Duodenal mucosa (tissue), 2 donors: ENCODE data around the gene RNF126.
A peak's percentile ranks its signal among the peaks of the same experiment; 100 is the strongest.
"Not testable (repeated sequence)": the region's sequence is repeated elsewhere in the genome, so short reads cannot be mapped to it uniquely, and the experiment has no call there.

ENCODE experiments used
- H3K27ac ChIP-seq: one replicate; pipeline ENCODE4 v1.7.0; 2013; ENCODE audit warnings: low read depth, low read length
- H3K27me3 ChIP-seq, 2 donors: one replicate each; pipeline ENCODE4 v1.7.0; 2013; ENCODE audit warnings: low read length in 2 of 2, control low read depth in 1 of 2; ENCODE audit not compliant: insufficient read depth in 2 of 2, control insufficient read depth in 1 of 2
- H3K36me3 ChIP-seq, 2 donors: one replicate each; pipeline ENCODE4 v1.7.0; 2013; ENCODE audit warnings: low read length in 2 of 2, control low read depth in 1 of 2; ENCODE audit not compliant: insufficient read depth in 2 of 2, control insufficient read depth in 1 of 2
- H3K4me1 ChIP-seq, 2 donors: one replicate each; pipeline ENCODE4 v1.7.0; 2013; ENCODE audit warnings: low read length in 2 of 2, control low read depth in 1 of 2; ENCODE audit not compliant: insufficient read depth in 2 of 2, control insufficient read depth in 1 of 2
- H3K4me3 ChIP-seq, 2 donors: one replicate each; pipeline ENCODE4 v1.7.0; 2013; ENCODE audit warnings: low read length in 2 of 2, low read depth in 1 of 2
- H3K9ac ChIP-seq, 2 donors: one replicate each; pipeline ENCODE4 v1.7.0; 2013; ENCODE audit warnings: low read length in 2 of 2, low read depth in 1 of 2
- H3K9me3 ChIP-seq, 2 donors: one replicate each; pipeline ENCODE4 v1.7.0; 2013; ENCODE audit warnings: low read length in 2 of 2, control low read depth in 1 of 2; ENCODE audit not compliant: control insufficient read depth in 1 of 2

Gene RNF126

DNA sequence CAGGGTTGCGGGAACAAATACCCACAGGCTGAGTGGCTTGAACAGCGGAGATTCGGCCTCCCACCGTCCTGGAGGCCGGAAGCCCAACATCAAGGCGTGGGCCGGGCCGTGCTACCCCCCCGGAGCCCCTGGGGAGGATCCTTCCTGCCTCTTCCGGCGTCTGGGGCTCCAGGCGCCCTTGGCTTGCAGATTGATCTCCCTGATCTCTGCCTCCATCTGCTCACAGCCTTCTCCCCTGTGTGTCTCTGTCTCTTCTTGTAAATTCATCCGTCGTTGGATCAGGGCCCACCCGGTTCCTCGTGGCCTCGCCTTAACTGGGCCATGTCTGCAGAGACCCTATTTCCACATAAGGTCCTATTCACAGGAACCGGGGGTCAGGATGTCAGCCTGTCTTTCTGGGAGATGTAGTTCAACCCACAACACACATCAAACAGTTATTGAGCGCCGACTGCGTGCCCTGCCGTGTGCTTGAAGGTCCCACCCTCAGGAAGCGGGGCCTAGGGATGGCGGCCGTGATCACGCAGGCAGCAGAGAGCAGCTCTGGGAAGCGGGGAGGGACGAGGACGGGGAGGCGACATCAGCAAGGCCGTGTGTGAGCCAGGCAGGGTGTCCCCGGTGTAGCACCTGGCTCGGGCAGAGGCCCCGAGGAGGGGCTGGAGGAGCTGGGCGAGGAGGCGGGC, 52.1 kb downstream of the RNF126 start:
- Histone ChIP-seq H3K4me1 (peaks cover 8 to 9% of the 10 kb centered on the region in 2 donors), H3K9ac (peak overlapping the region in 1 of 2 donors; percentile 49), H3K36me3 (no peaks in the 10 kb centered on the region), H3K27ac (no peak overlapping the region), H3K27me3 (peaks cover 7 to 13% of the 10 kb centered on the region in 2 donors), H3K4me3 (peak overlapping the region; percentile 31 to 46), H3K9me3 (no peaks in the 10 kb centered on the region)

DNA sequence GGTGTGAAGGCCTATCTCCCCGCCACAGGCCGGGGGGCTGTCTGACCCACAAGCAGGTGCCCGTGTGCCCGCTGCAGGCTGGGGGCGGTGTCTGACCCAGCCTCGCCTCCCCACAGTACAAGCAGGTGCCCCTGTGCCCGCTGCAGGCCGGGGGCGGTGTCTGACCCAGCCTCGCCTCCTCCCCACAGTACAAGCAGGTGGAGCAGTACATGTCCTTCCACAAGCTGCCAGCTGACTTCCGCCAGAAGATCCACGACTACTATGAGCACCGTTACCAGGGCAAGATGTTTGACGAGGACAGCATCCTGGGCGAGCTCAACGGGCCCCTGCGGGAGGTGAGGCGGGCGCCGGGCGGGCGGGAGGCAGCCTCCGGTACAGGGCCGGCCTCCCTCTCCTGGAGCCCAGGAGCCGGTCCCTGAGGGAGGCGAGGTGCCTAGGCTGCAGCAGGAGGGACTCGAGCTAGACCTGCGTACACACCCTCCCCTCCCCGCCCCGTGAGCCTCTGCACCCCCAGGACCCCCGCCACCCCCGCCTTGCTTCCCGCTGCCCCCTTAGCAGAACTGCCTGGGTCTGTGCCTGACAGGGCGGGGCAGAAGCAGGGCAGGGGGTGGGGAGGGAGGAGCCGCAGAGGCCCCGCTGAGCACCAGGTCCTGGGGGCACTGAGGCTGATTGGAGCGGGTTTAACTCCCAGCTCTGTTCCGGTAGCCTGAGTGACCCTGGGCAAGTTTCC, 52.8 kb downstream of the RNF126 start:
- Histone ChIP-seq H3K9me3 (no peaks in the 10 kb centered on the region), H3K4me1 (peaks cover 8 to 9% of the 10 kb centered on the region in 2 donors), H3K9ac (peak overlapping the region in 1 of 2 donors; percentile 49), H3K27me3 (peaks cover 7 to 13% of the 10 kb centered on the region in 2 donors), H3K4me3 (peak overlapping the region; percentile 31 to 46), H3K36me3 (no peaks in the 10 kb centered on the region), H3K27ac (no peak overlapping the region)

DNA sequence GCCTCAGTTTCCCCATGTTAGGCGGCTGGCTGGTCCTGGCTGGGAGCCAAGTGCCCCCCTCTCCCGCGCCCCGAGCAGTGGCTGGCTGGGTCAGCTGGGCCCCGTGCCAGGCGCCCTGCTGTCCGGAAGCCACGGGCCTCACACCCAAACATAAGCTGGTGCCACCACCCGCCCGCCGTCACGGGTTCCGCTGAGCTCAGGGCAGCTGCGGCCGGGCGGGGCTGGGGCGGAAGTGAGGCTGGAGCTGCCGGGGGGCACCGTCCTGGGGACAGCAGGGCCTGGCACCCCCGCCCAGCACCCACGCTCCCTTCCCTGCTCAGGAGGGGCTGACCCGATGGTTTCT, 54.0 kb downstream of the RNF126 start:
- peaks cover 8 to 9% of the 10 kb centered on the region in 2 donors for H3K4me1 ChIP-seq
- H3K27me3 ChIP-seq = peaks cover 7 to 13% of the 10 kb centered on the region in 2 donors
- H3K36me3 ChIP-seq = no peaks in the 10 kb centered on the region
- H3K4me3 ChIP-seq = no peak overlapping the region
- no peak overlapping the region for H3K9ac ChIP-seq
- no peaks in the 10 kb centered on the region for H3K9me3 ChIP-seq
- H3K27ac ChIP-seq = no peak overlapping the region

DNA sequence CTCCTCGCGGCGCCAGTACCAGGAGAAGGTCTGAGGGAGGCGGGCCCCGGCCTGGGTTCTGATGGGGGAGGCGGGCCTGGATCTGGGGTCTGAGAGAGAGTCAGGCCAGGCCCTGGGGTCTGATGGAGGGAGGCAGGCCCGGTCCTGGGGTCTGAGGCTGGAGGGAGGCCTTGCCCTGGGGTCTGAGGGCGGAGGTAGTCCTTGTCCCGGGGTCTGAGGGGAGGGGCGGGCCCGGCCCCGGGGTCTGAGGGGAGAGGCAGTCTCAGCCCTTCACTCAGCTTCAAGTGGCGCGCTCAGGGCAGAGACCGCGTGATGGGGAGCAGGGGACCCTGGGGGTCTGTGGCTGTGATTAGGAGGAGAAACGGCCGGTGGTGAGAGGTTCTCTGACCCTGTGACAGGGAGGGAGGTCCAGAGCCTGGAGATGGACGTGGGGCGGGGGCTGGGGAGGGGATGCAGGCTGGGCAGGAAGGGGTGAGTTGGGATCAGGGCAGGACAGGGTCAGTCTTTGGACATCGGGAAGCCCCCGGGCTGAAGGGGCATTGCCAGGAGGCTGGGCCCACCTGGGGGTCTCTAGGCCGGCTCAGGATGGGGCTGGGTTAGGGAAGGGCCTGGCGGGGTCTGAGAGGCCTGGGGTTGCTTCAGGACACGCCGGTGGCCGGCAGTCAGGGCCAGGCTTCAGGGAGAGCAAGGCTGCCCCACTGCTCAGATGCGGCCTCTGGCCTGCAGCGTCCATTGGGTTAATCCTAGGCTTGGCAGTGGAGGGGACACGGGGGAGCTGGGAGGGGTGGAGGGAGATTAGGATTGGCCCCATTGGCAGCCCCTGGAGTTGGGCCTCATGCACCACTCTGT, 54.6 kb downstream of the RNF126 start:
- H3K9ac ChIP-seq = no peak overlapping the region
- H3K4me1 ChIP-seq = peaks cover 8 to 9% of the 10 kb centered on the region in 2 donors
- no peak overlapping the region for H3K4me3 ChIP-seq
- H3K9me3 ChIP-seq = no peaks in the 10 kb centered on the region
- no peaks in the 10 kb centered on the region for H3K36me3 ChIP-seq
- H3K27ac ChIP-seq = no peak overlapping the region
- peaks cover 7 to 13% of the 10 kb centered on the region in 2 donors for H3K27me3 ChIP-seq

DNA sequence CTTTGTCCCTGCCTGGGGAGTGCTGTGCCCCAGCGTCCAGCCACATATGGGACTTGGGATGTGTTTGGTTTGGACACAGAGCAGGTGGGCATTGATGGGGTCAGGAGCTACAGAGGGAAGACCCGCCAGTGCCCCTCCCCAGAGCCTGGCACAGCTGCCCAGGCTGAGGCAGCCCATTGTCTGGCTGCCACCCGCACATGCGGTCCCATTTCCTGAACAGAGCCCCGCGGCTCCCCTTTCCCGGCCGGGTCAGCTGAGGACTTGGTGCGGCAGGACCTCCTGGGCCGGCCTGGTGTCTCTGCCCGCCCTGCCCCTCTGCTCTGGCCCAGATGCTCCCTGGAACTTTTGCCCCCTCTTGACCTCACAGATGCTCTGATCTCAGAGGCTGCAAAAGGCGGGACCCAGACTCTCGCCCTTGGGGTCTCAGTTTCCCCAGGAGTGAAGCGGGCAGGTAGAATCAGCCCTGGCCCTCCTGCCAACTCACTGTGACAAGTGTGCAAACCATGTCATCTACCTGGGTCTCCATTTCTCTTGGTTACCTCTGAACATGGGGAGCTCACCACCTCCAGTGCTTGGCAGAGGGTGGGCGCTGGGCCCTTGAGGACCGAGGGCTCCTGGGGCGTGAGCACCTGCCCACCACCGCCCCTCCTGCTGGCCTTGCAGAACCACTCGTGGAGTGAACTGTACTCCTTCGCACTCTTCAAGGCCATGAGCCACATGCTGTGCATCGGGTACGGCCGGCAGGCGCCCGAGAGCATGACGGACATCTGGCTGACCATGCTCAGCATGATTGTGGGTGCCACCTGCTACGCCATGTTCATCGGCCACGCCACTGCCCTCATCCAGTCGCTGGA, 55.5 kb downstream of the RNF126 start:
- H3K36me3 ChIP-seq = no peaks in the 10 kb centered on the region
- H3K4me3 ChIP-seq = no peak overlapping the region
- no peak overlapping the region for H3K27ac ChIP-seq
- H3K4me1 ChIP-seq = peaks cover 8 to 9% of the 10 kb centered on the region in 2 donors
- peaks cover 7 to 13% of the 10 kb centered on the region in 2 donors for H3K27me3 ChIP-seq
- H3K9me3 ChIP-seq = no peaks in the 10 kb centered on the region
- no peak overlapping the region for H3K9ac ChIP-seq

DNA sequence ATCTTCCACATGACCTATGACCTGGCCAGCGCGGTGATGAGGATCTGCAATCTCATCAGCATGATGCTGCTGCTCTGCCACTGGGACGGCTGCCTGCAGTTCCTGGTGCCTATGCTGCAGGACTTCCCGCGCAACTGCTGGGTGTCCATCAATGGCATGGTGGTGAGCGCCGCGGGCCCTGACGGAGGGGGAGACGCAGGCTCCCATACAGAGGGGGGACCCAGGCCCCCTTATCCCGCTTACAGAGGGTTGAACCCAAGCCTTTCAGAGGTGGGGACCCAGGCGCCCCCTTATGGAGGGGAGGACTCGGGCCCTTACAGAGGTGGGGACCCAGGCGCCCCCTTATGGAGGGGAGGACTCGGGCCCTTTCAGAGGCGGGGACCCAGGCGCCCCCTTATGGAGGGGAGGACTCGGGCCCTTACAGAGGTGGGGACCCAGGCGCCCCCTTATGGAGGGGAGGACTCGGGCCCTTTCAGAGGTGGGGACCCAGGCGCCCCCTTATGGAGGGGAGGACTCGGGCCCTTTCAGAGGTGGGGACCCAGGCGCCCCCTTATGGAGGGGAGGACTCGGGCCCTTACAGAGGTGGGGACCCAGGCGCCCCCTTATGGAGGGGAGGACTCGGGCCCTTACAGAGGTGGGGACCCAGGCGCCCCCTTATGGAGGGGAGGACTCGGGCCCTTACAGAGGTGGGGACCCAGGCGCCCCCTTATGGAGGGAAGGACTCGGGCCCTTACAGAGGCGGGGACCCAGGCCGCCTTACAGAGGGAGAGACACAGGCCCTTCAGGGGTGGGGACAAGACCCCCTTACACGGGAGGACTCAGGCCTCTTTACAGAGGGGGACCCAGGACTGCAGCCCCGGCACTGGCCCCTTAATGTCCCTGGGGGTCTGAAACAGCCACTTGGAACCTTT, 57.7 kb downstream of the RNF126 start:
- H3K9me3 ChIP-seq, H3K27me3 ChIP-seq, H3K4me1 ChIP-seq, H3K36me3 ChIP-seq, H3K9ac ChIP-seq, H3K4me3 ChIP-seq, H3K27ac ChIP-seq: not testable (repeated sequence)

DNA sequence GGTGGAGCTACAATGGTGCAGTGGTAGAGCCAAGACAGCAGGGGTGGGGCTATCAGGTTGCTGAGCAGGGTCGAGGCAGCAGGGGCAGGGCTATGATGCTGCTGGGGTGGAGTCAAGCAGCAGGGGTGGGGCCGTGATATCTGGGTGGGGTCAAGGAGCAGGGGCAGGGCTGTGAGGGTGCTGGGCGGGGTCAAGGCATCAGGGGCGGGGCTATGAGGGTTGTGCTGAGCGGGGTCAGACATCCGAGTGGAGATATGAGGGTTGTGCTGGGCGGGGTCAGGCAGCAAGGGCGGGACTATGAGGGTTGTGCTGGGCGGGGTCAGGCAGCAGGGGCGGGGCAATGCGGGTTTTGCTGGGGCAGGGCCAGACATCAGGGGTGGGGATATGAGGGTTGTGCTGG, 58.7 kb downstream of the RNF126 start:
- Histone ChIP-seq H3K27me3 (no peaks in the 10 kb centered on the region), H3K9ac (no peak overlapping the region), H3K4me3 (no peak overlapping the region), H3K27ac (no peak overlapping the region), H3K36me3 (no peaks in the 10 kb centered on the region), H3K4me1 (no peaks in the 10 kb centered on the region), H3K9me3 (no peaks in the 10 kb centered on the region)

DNA sequence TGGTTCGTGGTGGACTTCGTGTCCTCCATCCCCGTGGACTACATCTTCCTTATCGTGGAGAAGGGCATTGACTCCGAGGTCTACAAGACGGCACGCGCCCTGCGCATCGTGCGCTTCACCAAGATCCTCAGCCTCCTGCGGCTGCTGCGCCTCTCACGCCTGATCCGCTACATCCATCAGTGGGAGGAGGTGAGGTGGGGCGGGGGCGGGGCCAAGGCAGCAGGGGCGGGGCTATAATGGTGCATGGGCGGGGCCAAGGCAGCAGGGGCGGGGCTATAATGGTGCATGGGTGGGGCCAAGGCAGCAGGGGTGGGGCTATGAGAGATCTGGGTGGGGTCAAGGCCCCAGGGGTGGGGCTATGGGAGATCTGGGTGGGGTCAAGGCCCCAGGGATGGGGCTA, 59.2 kb downstream of the RNF126 start:
- not testable (repeated sequence) for H3K27me3 ChIP-seq

DNA sequence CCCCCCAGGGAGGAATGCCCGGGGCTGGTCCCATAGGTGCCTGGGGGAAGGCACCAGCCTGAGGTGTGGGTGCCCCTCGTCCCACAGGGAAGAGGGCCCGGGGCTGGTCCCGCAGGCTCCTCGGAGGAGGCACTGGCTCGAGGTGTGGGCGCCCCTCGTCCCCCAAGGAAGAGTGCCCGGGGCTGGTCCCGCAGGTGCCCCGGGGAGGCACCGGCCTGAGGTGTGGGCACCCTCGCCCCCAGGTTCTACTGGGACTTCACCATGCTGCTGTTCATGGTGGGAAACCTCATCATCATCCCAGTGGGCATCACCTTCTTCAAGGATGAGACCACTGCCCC, 59.7 kb downstream of the RNF126 start:
- not testable (repeated sequence) for H3K4me3 ChIP-seq, H3K27ac ChIP-seq, H3K9ac ChIP-seq, H3K36me3 ChIP-seq, H3K27me3 ChIP-seq, H3K4me1 ChIP-seq, H3K9me3 ChIP-seq

More for the DNA sequence above, 59.2 kb downstream of the RNF126 start:
- not testable (repeated sequence) for H3K4me3 ChIP-seq, H3K36me3 ChIP-seq, H3K27ac ChIP-seq, H3K4me1 ChIP-seq, H3K9ac ChIP-seq, H3K9me3 ChIP-seq
